ENCODE results near the gene KCNE3. TPM values are rescaled to one million over a fixed set of nuclear protein-coding genes. Genes with fewer than 3 reads are reported as not detected.
A peak's percentile ranks its signal among the peaks of the same experiment; 100 is the strongest.

Gene KCNE3
- total RNA-seq, 1 experiment from 2014 or later: 106 TPM

- no peaks in the 10 kb centered on the region for H3K27me3 ChIP-seq (replicated peaks; ENCODE audit: insufficient read depth, low read depth, low read length, poor library complexity)
- TF ChIP-seq CTCF (conservative IDR thresholded peaks at IDR 0.05; ENCODE audit: low read depth, low read length): no peak
- TF ChIP-seq EZH2 (IDR thresholded peaks at IDR 0.05; ENCODE audit: borderline replicate concordance, low read depth, low read length, poor library complexity, severe bottlenecking): no peak
- H3K27ac ChIP-seq (ENCODE audit: low read depth, low read length, poor library complexity, severe bottlenecking): no peak overlapping the region
- no peaks in the 10 kb centered on the region for H3K9me3 ChIP-seq (ENCODE audit: low read depth, low read length, poor library complexity, severe bottlenecking)
- H3K36me3 ChIP-seq (ENCODE audit: insufficient read depth, low read length, poor library complexity, severe bottlenecking): no peaks in the 10 kb centered on the region
- BruUV-seq (replicated peaks): no TSS peak
- DNase-seq (ENCODE audit: low spot score): no peak
- intact Hi-C loops (cut with micrococcal nuclease; ENCODE audit: unreplicated experiment): loop anchor here (5.0 kb wide), 1 partner anchor 456 kb away; the partner anchor contains the start of genes SPCS2 and XRRA1
- POLR2A ChIA-PET (ENCODE audit: low non-redundant PET): no interaction called here
- CTCF ChIA-PET: no interaction called here
- H3K4me3 ChIP-seq (ENCODE audit: low read depth, low read length, poor library complexity, severe bottlenecking): no peak overlapping the region
- peaks cover 8% of the 10 kb centered on the region for H3K4me1 ChIP-seq (ENCODE audit: insufficient read depth, low read length, poor library complexity, severe bottlenecking)
Observed at GRCh38 chr11:74490941-74491340, 23.6 kb upstream of the KCNE3 start.

- TF ChIP-seq CTCF (conservative IDR thresholded peaks at IDR 0.05; ENCODE audit: low read depth, low read length): peak; percentile 37; the same call in 1 of the 2 replicates
- TF ChIP-seq EZH2 (IDR thresholded peaks at IDR 0.05; ENCODE audit: borderline replicate concordance, low read depth, low read length, poor library complexity, severe bottlenecking): no peak
- no peak for DNase-seq (ENCODE audit: low spot score)
Observed at GRCh38 chr11:74487875-74488274, 20.5 kb upstream of the KCNE3 start.

GRCh38 chr11:74485868-74486267 lies 18.5 kb upstream of the KCNE3 start:
- intact Hi-C loops (cut with micrococcal nuclease; ENCODE audit: unreplicated experiment): no loop called here
- no peak for TF ChIP-seq EZH2 (IDR thresholded peaks at IDR 0.05; ENCODE audit: borderline replicate concordance, low read depth, low read length, poor library complexity, severe bottlenecking)
- TF ChIP-seq CTCF (conservative IDR thresholded peaks at IDR 0.05; ENCODE audit: low read depth, low read length): no peak
- Histone ChIP-seq H3K4me1 (ENCODE audit: insufficient read depth, low read length, poor library complexity, severe bottlenecking) (no peaks in the 10 kb centered on the region), H3K4me3 (ENCODE audit: low read depth, low read length, poor library complexity, severe bottlenecking) (no peak overlapping the region), H3K27me3 (replicated peaks; ENCODE audit: insufficient read depth, low read depth, low read length, poor library complexity) (no peaks in the 10 kb centered on the region), H3K36me3 (ENCODE audit: insufficient read depth, low read length, poor library complexity, severe bottlenecking) (no peaks in the 10 kb centered on the region), H3K9me3 (ENCODE audit: low read depth, low read length, poor library complexity, severe bottlenecking) (no peaks in the 10 kb centered on the region), H3K27ac (ENCODE audit: low read depth, low read length, poor library complexity, severe bottlenecking) (no peak overlapping the region)
- no peak for DNase-seq (ENCODE audit: low spot score)
- POLR2A ChIA-PET (ENCODE audit: low non-redundant PET): no interaction called here
- CTCF ChIA-PET: no interaction called here
- BruUV-seq (replicated peaks): no TSS peak

More at GRCh38 chr11:74487875-74488274, 20.5 kb upstream of the KCNE3 start:
- H3K27me3 ChIP-seq (replicated peaks; ENCODE audit: insufficient read depth, low read depth, low read length, poor library complexity): no peaks in the 10 kb centered on the region
- CTCF ChIA-PET: no interaction called here
- peaks cover 8% of the 10 kb centered on the region for H3K4me1 ChIP-seq (ENCODE audit: insufficient read depth, low read length, poor library complexity, severe bottlenecking)
- H3K9me3 ChIP-seq (ENCODE audit: low read depth, low read length, poor library complexity, severe bottlenecking): no peaks in the 10 kb centered on the region
- H3K27ac ChIP-seq (ENCODE audit: low read depth, low read length, poor library complexity, severe bottlenecking): no peak overlapping the region
- POLR2A ChIA-PET (ENCODE audit: low non-redundant PET): no interaction called here
- H3K4me3 ChIP-seq (ENCODE audit: low read depth, low read length, poor library complexity, severe bottlenecking): no peak overlapping the region
- H3K36me3 ChIP-seq (ENCODE audit: insufficient read depth, low read length, poor library complexity, severe bottlenecking): no peaks in the 10 kb centered on the region
- no TSS peak for BruUV-seq (replicated peaks)
- intact Hi-C loops (cut with micrococcal nuclease; ENCODE audit: unreplicated experiment): no loop called here
